HG02798 (cell line): Measurements from ENCODE around the gene APEX1.

Source experiments
- ATAC-seq: cut with Tn5 transposase; IDR thresholded peaks from one replicate; pipeline ENCODE4 v1.9.1; 2021; ENCODE audit warnings: mild to moderate bottlenecking; ENCODE audit not compliant: unreplicated experiment, poor library complexity

APEX1 gene

GRCh38 chr14:20454516-20455354 lies at the start of gene APEX1, which contains the start of gene OSGEP:
TSS of gene APEX1 (plus strand) at chr14:20455226. CDS start at chr14:20455646, 420 bp downstream.
TSS of gene OSGEP (minus strand) at chr14:20454812. CDS start at chr14:20454683, 129 bp downstream.
- ATAC-seq: peak; percentile 90

GRCh38 chr14:20409226-20409625 lies 45.8 kb upstream of the APEX1 start:
- ATAC-seq: no peak

- peak; percentile 63 for ATAC-seq
These were observed 42.6 kb upstream of the APEX1 start for GRCh38 chr14:20412411-20412810.

- ATAC-seq: peak; percentile 79
These were observed 41.9 kb upstream of the APEX1 start, which contains the start of gene TEP1 for GRCh38 chr14:20412876-20413743. TSS of gene TEP1 (minus strand) at chr14:20413501. CDS start at chr14:20408439, 5,062 bp downstream.

- ATAC-seq: peak; percentile 38
These were observed 41.3 kb upstream of the APEX1 start for GRCh38 chr14:20413744-20414082.

GRCh38 chr14:20415782-20416206 lies 39.2 kb upstream of the APEX1 start:
- ATAC-seq: peak; percentile 46

- ATAC-seq: no peak
These were observed 38.8 kb upstream of the APEX1 start for GRCh38 chr14:20416223-20416622.

- no peak for ATAC-seq
These were observed 37.5 kb upstream of the APEX1 start for GRCh38 chr14:20417250-20418186.

GRCh38 chr14:20418501-20418909 lies 36.5 kb upstream of the APEX1 start:
- no peak for ATAC-seq

GRCh38 chr14:20419419-20419818 lies 35.6 kb upstream of the APEX1 start:
- ATAC-seq: no peak

GRCh38 chr14:20421267-20421666 lies 33.8 kb upstream of the APEX1 start:
- ATAC-seq: no peak

GRCh38 chr14:20422886-20423285 lies 32.1 kb upstream of the APEX1 start:
- no peak for ATAC-seq

GRCh38 chr14:20424851-20425250 lies 30.2 kb upstream of the APEX1 start:
- no peak for ATAC-seq

GRCh38 chr14:20427231-20428009 lies 27.6 kb upstream of the APEX1 start:
- peak; percentile 70 for ATAC-seq

- peak; percentile 26 for ATAC-seq
These were observed 27.0 kb upstream of the APEX1 start for GRCh38 chr14:20428010-20428365.

GRCh38 chr14:20428802-20429201 lies 26.2 kb upstream of the APEX1 start:
- no peak for ATAC-seq

GRCh38 chr14:20429801-20430669 lies 25.0 kb upstream of the APEX1 start:
- ATAC-seq: no peak
